Measurements from ENCODE around the gene FAM25A.
"Not testable (repeated sequence)": the region's sequence is repeated elsewhere in the genome, so short reads cannot be mapped to it uniquely, and the experiment has no call there.

The FAM25A gene

GRCh38 chr10:87013528-87013927 is 6.6 kb upstream of the FAM25A start:
- DNase-seq: not testable (repeated sequence)

GRCh38 chr10:87014986-87015716 is 4.9 kb upstream of the FAM25A start:
- DNase-seq: not testable (repeated sequence)

GRCh38 chr10:87018127-87018526 is 2.0 kb upstream of the FAM25A start:
- not testable (repeated sequence) for DNase-seq

- not testable (repeated sequence) for DNase-seq
Observed at GRCh38 chr10:87019066-87019465, 1.0 kb upstream of the FAM25A start.

GRCh38 chr10:87019504-87019903 is 590 bp upstream of the FAM25A start:
- not testable (repeated sequence) for DNase-seq

- not testable (repeated sequence) for DNase-seq
Observed at GRCh38 chr10:87025285-87025958, 5.3 kb downstream of the FAM25A start.

- DNase-seq: not testable (repeated sequence)
Observed at GRCh38 chr10:87026747-87027508, 6.8 kb downstream of the FAM25A start.

- DNase-seq: not testable (repeated sequence)
Observed at GRCh38 chr10:87030419-87030818, 10.3 kb downstream of the FAM25A start.

- no peak for DNase-seq
Observed at GRCh38 chr10:87030912-87031635, 11.0 kb downstream of the FAM25A start.

- DNase-seq: no peak
Observed at GRCh38 chr10:87036623-87037022, 16.5 kb downstream of the FAM25A start.

GRCh38 chr10:87038286-87038717 is 18.2 kb downstream of the FAM25A start:
- DNase-seq: no peak

- no peak for DNase-seq
Observed at GRCh38 chr10:87038786-87039185, 18.7 kb downstream of the FAM25A start.

- not testable (repeated sequence) for DNase-seq
Observed at GRCh38 chr10:87043579-87043978, 23.5 kb downstream of the FAM25A start.

- DNase-seq: no peak
Observed at GRCh38 chr10:87045434-87045938, 25.4 kb downstream of the FAM25A start.

GRCh38 chr10:87053111-87053510 is 33.0 kb downstream of the FAM25A start:
- no peak for DNase-seq

- no peak for DNase-seq
Observed at GRCh38 chr10:87053577-87054181, 33.6 kb downstream of the FAM25A start.

GRCh38 chr10:87054373-87055295 is 34.5 kb downstream of the FAM25A start:
- no peak for DNase-seq

- DNase-seq: no peak
Observed at GRCh38 chr10:87058171-87058570, 38.1 kb downstream of the FAM25A start.

GRCh38 chr10:87059401-87059800 is 39.3 kb downstream of the FAM25A start:
- DNase-seq: no peak

GRCh38 chr10:87060280-87060928 is 40.3 kb downstream of the FAM25A start:
- no peak for DNase-seq

Measured in activated CD4-positive, CD25-positive, alpha-beta regulatory T cell (primary cell).